GM12872 (cell line): Measurements from ENCODE around the gene ADCY3.

ENCODE experiments used
- CTCF ChIP-seq: IDR thresholded peaks from 3 replicates; pipeline ENCODE4 v1.5.1; 2011; ENCODE audit warnings: low read depth, mild to moderate bottlenecking, low read length, moderate library complexity; ENCODE audit not compliant: insufficient read depth

ADCY3 gene

GRCh38 chr2:24840164-24840869 lies 79.7 kb downstream of the ADCY3 start:
- no peak for TF ChIP-seq CTCF

- no peak for TF ChIP-seq CTCF
Measured at GRCh38 chr2:24839729-24840128, 80.3 kb downstream of the ADCY3 start.

GRCh38 chr2:24838541-24838940 lies 81.5 kb downstream of the ADCY3 start:
- TF ChIP-seq CTCF, result no peak

- TF ChIP-seq CTCF, result no peak
Measured at GRCh38 chr2:24837996-24838513, 82.0 kb downstream of the ADCY3 start.

GRCh38 chr2:24836706-24837105 lies 83.3 kb downstream of the ADCY3 start:
- TF ChIP-seq CTCF, result no peak

- no peak for TF ChIP-seq CTCF
Measured at GRCh38 chr2:24836206-24836605, 83.8 kb downstream of the ADCY3 start.

- TF ChIP-seq CTCF, result no peak
Measured at GRCh38 chr2:24834733-24835395, 85.2 kb downstream of the ADCY3 start.
